ENCODE results near the gene CTSV.
"Not testable (repeated sequence)": the region's sequence is repeated elsewhere in the genome, so short reads cannot be mapped to it uniquely, and the experiment has no call there.

Gene CTSV

GRCh38 chr9:97041898-97042297 is 3.0 kb upstream of the CTSV start:
- no peak for DNase-seq (ENCODE audit: low read depth in 3 of 3)

GRCh38 chr9:97039514-97039860 is 545 bp upstream of the CTSV start:
- DNase-seq (ENCODE audit: low read depth in 3 of 3) = no peak

- DNase-seq (ENCODE audit: low read depth in 3 of 3) = not testable (repeated sequence)
Measured at GRCh38 chr9:97023505-97023904, 15.4 kb downstream of the CTSV start.

GRCh38 chr9:97013151-97014132 is 25.5 kb downstream of the CTSV start:
- peak; percentile 32 to 60 (median 54) for DNase-seq (ENCODE audit: low read depth in 3 of 3)

GRCh38 chr9:97012617-97013016 is 26.3 kb downstream of the CTSV start:
- DNase-seq (ENCODE audit: low read depth in 3 of 3) = not testable (repeated sequence)

- not testable (repeated sequence) for DNase-seq (ENCODE audit: low read depth in 3 of 3)
Measured at GRCh38 chr9:97002195-97002594, 36.7 kb downstream of the CTSV start.

- not testable (repeated sequence) for DNase-seq (ENCODE audit: low read depth in 3 of 3)
Measured at GRCh38 chr9:97001338-97001737, 37.6 kb downstream of the CTSV start.

- DNase-seq (ENCODE audit: low read depth in 3 of 3) = not testable (repeated sequence)
Measured at GRCh38 chr9:97000139-97000787, 38.7 kb downstream of the CTSV start.

GRCh38 chr9:96999733-97000132 is 39.2 kb downstream of the CTSV start:
- not testable (repeated sequence) for DNase-seq (ENCODE audit: low read depth in 3 of 3)

GRCh38 chr9:96997009-96997701 is 41.8 kb downstream of the CTSV start:
- DNase-seq (ENCODE audit: low read depth in 3 of 3) = not testable (repeated sequence)

GRCh38 chr9:96994531-96995016 is 44.4 kb downstream of the CTSV start:
- DNase-seq (ENCODE audit: low read depth in 3 of 3) = not testable (repeated sequence)

- not testable (repeated sequence) for DNase-seq (ENCODE audit: low read depth in 3 of 3)
Measured at GRCh38 chr9:96992303-96992702, 46.6 kb downstream of the CTSV start.

GRCh38 chr9:96989747-96990318 is 49.1 kb downstream of the CTSV start:
- DNase-seq (ENCODE audit: low read depth in 3 of 3) = not testable (repeated sequence)

GRCh38 chr9:96984887-96985286 is 54.1 kb downstream of the CTSV start:
- not testable (repeated sequence) for DNase-seq (ENCODE audit: low read depth in 3 of 3)

- not testable (repeated sequence) for DNase-seq (ENCODE audit: low read depth in 3 of 3)
Measured at GRCh38 chr9:96984139-96984538, 54.8 kb downstream of the CTSV start.

- DNase-seq (ENCODE audit: low read depth in 3 of 3) = not testable (repeated sequence)
Measured at GRCh38 chr9:96983496-96984122, 55.3 kb downstream of the CTSV start.

Measured in stimulated activated CD4-positive, alpha-beta T cell treated with anti-CD3 and anti-CD28 coated beads, TNF-alpha, amount 100 ng/mL, for 4 hours (primary cell).